B cell (primary cell): ENCODE data around the gene GOLGB1. TPM values are rescaled to one million over a fixed set of nuclear protein-coding genes. Genes with fewer than 3 reads are reported as not detected.
"Not testable (repeated sequence)": the region's sequence is repeated elsewhere in the genome, so short reads cannot be mapped to it uniquely, and the experiment has no call there.

Source experiments
- ATAC-seq: fragments of 200-7000 bp; cut with Tn5 transposase; one replicate; pipeline ENCODE4 v1.10.0; 2021; ENCODE audit warnings: low read depth, mild to moderate bottlenecking, moderate number of reproducible peaks, moderate library complexity
- CTCF ChIA-PET: fragments of 350-600 bp; sonication (Branson Sonifier 250); formaldehyde crosslinking; loops from one replicate; lab custom pipeline; 2021; ENCODE audit warnings: antibody characterized with exemption, inconsistent platforms; lab: Charles Lee
- POLR2A ChIA-PET: fragments of 350-600 bp; sonication (Branson Sonifier 250); formaldehyde crosslinking; loops from one replicate; lab custom pipeline; 2021; ENCODE audit warnings: antibody characterized with exemption; lab: Charles Lee
- DNase-seq: peaks from one replicate; pipeline ENCODE4 v3.0.0; 2013
- H2AFZ ChIP-seq: 2 replicates; pipeline ENCODE4 v1.6.1; 2012; ENCODE audit warnings: mild to moderate bottlenecking, low read depth, low read length; ENCODE audit not compliant: insufficient read depth, poor library complexity, severe bottlenecking
- H3K27ac ChIP-seq, 2 donors: 1 replicate in 1 of 2; 2 replicates in 1 of 2; pipeline ENCODE4 v1.5.1; 2012 to 2013; ENCODE audit warnings: low read length in 2 of 2, mild to moderate bottlenecking in 2 of 2, moderate library complexity in 1 of 2
- H3K27me3 ChIP-seq, 4 experiments: fragments of 200-600 bp in 1 of 4; sonication (generic) in 1 of 4; replicated peaks in 1 of 4; 1 replicate in 2 of 4; 2 replicates in 2 of 4; pipeline versions ENCODE4 v1.6.1 to v1.7.0; 2013 to 2016; ENCODE audit warnings: low read length in 3 of 4, mild to moderate bottlenecking in 2 of 4, mixed read lengths in 1 of 4, moderate library complexity in 1 of 4; ENCODE audit not compliant: insufficient read depth in 4 of 4, control insufficient read depth in 3 of 4; ENCODE audit errors: control extremely low read depth in 1 of 4
- H3K36me3 ChIP-seq, 2 experiments: replicated peaks in 1 of 2; 1 replicate in 1 of 2; 2 replicates in 1 of 2; pipeline versions ENCODE4 v1.6.1 to v1.7.1; 2013; ENCODE audit warnings: low read length in 1 of 2; ENCODE audit not compliant: insufficient read depth in 2 of 2, control insufficient read depth in 1 of 2; ENCODE audit errors: control extremely low read depth in 1 of 2, extremely low read depth in 1 of 2
- H3K4me1 ChIP-seq, 2 donors: fragments of 200-600 bp in 1 of 2; sonication (generic) in 1 of 2; 1 replicate in 1 of 2; 2 replicates in 1 of 2; pipeline versions ENCODE4 v1.5.1 to v1.6.1; 2013 to 2017; ENCODE audit warnings: low read length in 2 of 2; ENCODE audit not compliant: control insufficient read depth in 2 of 2, insufficient read depth in 2 of 2
- H3K4me2 ChIP-seq: replicated peaks from 2 replicates; pipeline ENCODE3; 2012; ENCODE audit warnings: mild to moderate bottlenecking, low read depth, low read length; ENCODE audit not compliant: poor library complexity, severe bottlenecking
- H3K4me3 ChIP-seq, 5 experiments: fragments of 200-600 bp in 1 of 5; sonication (generic) in 1 of 5; 1 replicate in 3 of 5; 2 replicates in 2 of 5; pipeline versions ENCODE4 v1.5.1 to v1.7.0; 2011 to 2016; ENCODE audit warnings: low read length in 4 of 5, mild to moderate bottlenecking in 4 of 5, low read depth in 2 of 5, control low read depth in 1 of 5, moderate library complexity in 1 of 5; ENCODE audit not compliant: insufficient read depth in 1 of 5; ENCODE audit errors: control extremely low read depth in 1 of 5, extremely low read depth in 1 of 5
- H3K79me2 ChIP-seq: fragments of 200-600 bp; sonication (generic); one replicate; pipeline ENCODE4 v1.6.0; 2016; ENCODE audit warnings: low read length; ENCODE audit not compliant: control insufficient read depth, insufficient read depth
- H3K9ac ChIP-seq: fragments of 200-600 bp; sonication (generic); 2 replicates; pipeline ENCODE4 v1.6.1; 2017; ENCODE audit warnings: mild to moderate bottlenecking, low read length, moderate library complexity
- H3K9me3 ChIP-seq, 3 donors: one replicate each; pipeline versions ENCODE4 v1.6.1 to v1.7.1; 2013; ENCODE audit warnings: low read length in 2 of 3; ENCODE audit not compliant: control insufficient read depth in 2 of 3, insufficient read depth in 1 of 3; ENCODE audit errors: control extremely low read depth in 1 of 3
- H4K20me1 ChIP-seq: 2 replicates; pipeline ENCODE4 v1.6.0; 2012; ENCODE audit warnings: mild to moderate bottlenecking, low read length; ENCODE audit not compliant: insufficient read depth, control insufficient read depth, poor library complexity, severe bottlenecking
- H3K27ac Mint-ChIP-seq: one replicate; pipeline ENCODE4 v1.8.0; 2021; ENCODE audit warnings: mixed read lengths
- H3K27me3 Mint-ChIP-seq: one replicate; pipeline ENCODE4 v1.8.0; 2021; ENCODE audit warnings: mixed read lengths
- H3K4me1 Mint-ChIP-seq: one replicate; pipeline ENCODE4 v1.8.0; 2021; ENCODE audit warnings: mixed read lengths
- H3K4me3 Mint-ChIP-seq: one replicate; pipeline ENCODE4 v1.8.0; 2021; ENCODE audit warnings: mixed read lengths
- H3K9me3 Mint-ChIP-seq: one replicate; pipeline ENCODE4 v1.8.0; 2022; ENCODE audit warnings: mixed read lengths; ENCODE audit not compliant: insufficient read depth
- EZH2 ChIP-seq: IDR thresholded peaks from 2 replicates; pipeline ENCODE4 v1.6.1; 2012; ENCODE audit warnings: borderline replicate concordance, low read depth, mild to moderate bottlenecking, moderate library complexity, low read length; ENCODE audit not compliant: insufficient read depth, poor library complexity, severe bottlenecking
- WGBS: methylation state at CpG from one replicate; pipeline ENCODE4 v1.1.5; 2013; ENCODE audit warnings: missing lambda C conversion rate; ENCODE audit not compliant: insufficient coverage; 5-methylcytosine and 5-hydroxymethylcytosine counted together
- intact Hi-C: fragments of 100-400 bp; cut with micrococcal nuclease; formaldehyde crosslinking; loops from one replicate; pipeline ENCODE4 v1.10.0; 2022
- polyA plus RNA-seq: library from polyadenylated mRNA; depleted of rRNA; stranded (reverse); fragments of >200 nt; gene quantifications from 2 replicates; pipeline ENCODE4 v1.2.3, GENCODE V29; 2012
- total RNA-seq, 2 donors: library from RNA; stranded (reverse); fragments of 120-200 nt in 1 of 2; gene quantifications; 1 replicate in 1 of 2; 2 replicates in 1 of 2; pipeline versions ENCODE4 v1.2.3 to v1.2.4, GENCODE V29; 2013 to 2022
- TF ChIP-seq, protein P1 (sequence below): fragments of 200-600 bp; IDR thresholded peaks from one replicate; pipeline ENCODE4 v1.8.0; 2022; ENCODE audit warnings: antibody characterized with exemption, mild to moderate bottlenecking

GOLGB1 gene
- total and polyA plus RNA-seq, 2 donors (not counting 1 experiment from before 2014, with no cell fraction given): 6.2 to 58.7 TPM

DNA sequence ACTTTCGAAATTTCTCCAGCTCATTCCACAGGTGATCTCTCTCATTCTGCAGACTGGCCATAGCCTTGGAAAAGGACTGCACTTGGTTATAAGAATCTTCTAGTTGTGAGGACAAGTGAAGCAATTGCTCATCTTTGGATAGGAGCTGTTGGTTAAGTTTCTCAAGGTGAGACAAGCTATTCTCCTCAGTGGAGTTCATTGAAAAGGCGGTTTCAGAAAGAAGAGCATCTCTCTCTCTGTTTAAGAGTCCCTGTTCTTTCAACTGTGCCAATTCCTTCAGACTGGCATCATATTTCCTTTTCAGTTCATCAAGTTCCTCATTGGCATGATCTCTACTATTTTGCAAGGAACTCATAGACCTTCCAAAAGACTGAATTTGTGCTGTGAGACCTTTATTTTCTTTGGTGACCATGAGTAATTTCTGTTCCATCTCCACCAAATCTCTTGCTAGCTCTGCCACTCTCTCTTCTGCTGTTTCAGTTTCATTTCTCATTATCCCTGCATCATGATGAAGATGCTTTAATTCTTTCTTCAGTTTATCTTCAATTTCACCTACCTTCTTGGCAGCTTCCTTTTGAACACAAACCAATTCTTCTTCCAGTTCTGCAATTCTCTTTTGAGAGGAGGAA lies 58.6 kb downstream of the GOLGB1 start:
- peak overlapping the region in 1 of 2 donors; percentile 48 for H3K27ac ChIP-seq
- H3K27me3 ChIP-seq: no peaks in the 10 kb centered on the region
- Mint-ChIP-seq H3K4me1 (peaks cover 11% of the 10 kb centered on the region), H3K27ac (peak overlapping the region; percentile 61), H3K4me3 (no peak overlapping the region), H3K9me3 (no peaks in the 10 kb centered on the region), H3K27me3 (no peaks in the 10 kb centered on the region)
- no peaks in the 10 kb centered on the region for H3K9me3 ChIP-seq
- no peak overlapping the region for H3K4me2 ChIP-seq
- H3K79me2 ChIP-seq: no peaks in the 10 kb centered on the region
- intact Hi-C loops: no loop called here
- POLR2A ChIA-PET: no interaction called here
- TF ChIP-seq, protein P1, sequence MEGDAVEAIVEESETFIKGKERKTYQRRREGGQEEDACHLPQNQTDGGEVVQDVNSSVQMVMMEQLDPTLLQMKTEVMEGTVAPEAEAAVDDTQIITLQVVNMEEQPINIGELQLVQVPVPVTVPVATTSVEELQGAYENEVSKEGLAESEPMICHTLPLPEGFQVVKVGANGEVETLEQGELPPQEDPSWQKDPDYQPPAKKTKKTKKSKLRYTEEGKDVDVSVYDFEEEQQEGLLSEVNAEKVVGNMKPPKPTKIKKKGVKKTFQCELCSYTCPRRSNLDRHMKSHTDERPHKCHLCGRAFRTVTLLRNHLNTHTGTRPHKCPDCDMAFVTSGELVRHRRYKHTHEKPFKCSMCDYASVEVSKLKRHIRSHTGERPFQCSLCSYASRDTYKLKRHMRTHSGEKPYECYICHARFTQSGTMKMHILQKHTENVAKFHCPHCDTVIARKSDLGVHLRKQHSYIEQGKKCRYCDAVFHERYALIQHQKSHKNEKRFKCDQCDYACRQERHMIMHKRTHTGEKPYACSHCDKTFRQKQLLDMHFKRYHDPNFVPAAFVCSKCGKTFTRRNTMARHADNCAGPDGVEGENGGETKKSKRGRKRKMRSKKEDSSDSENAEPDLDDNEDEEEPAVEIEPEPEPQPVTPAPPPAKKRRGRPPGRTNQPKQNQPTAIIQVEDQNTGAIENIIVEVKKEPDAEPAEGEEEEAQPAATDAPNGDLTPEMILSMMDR: no peak
- TF ChIP-seq EZH2: no peak
- DNase-seq: peak; percentile 12
- no peak overlapping the region for H3K9ac ChIP-seq
- H2AFZ ChIP-seq: no peak overlapping the region
- H3K4me3 ChIP-seq: no peak overlapping the region
- peaks cover 13 to 21% of the 10 kb centered on the region in 2 experiments for H3K36me3 ChIP-seq
- no peak for ATAC-seq
- no peaks in the 10 kb centered on the region for H4K20me1 ChIP-seq
- CTCF ChIA-PET: interaction anchor here (1.4 kb wide), 2 partner anchors 9 to 10 kb away, joined by 4 read pairs; no protein-coding TSS in a partner anchor
- peaks cover 7 to 8% of the 10 kb centered on the region in 2 donors for H3K4me1 ChIP-seq
- no CpG with 5 or more reads among the region's 2 CpGs for WGBS

DNA sequence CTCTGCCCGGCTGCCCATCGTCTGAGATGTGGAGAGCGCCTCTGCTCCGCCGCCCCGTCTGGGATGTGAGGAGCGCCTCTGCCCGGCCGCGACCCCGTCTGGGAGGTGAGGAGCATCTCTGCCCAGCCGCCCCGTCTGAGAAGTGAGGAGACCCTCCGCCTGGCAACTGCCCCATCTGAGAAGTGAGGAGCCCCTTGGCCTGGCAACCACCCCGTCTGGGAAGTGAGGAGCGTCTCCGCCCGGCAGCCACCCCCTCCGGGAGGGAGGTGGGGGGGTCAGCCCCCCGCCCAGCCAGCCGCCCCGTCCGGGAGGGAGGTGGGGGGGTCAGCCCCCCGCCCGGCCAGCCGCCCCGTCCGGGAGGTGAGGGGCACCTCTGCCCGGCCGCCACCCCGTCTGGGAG lies 60.8 kb downstream of the GOLGB1 start:
- H4K20me1 ChIP-seq, H2AFZ ChIP-seq, H3K4me3 ChIP-seq, H3K4me1 ChIP-seq, H3K27me3 ChIP-seq, H3K27ac ChIP-seq, ATAC-seq, H3K4me2 ChIP-seq, H3K9me3 Mint-ChIP-seq, H3K9me3 ChIP-seq, H3K79me2 ChIP-seq, H3K4me3 Mint-ChIP-seq, DNase-seq, H3K9ac ChIP-seq, POLR2A ChIA-PET, intact Hi-C loops, CTCF ChIA-PET, H3K27ac Mint-ChIP-seq, H3K27me3 Mint-ChIP-seq: not testable (repeated sequence)
- WGBS: 100% methylated on average over 16 of the region's 31 CpGs
- peaks cover 6 to 21% of the 10 kb centered on the region in 2 experiments for H3K36me3 ChIP-seq
- H3K4me1 Mint-ChIP-seq: peaks cover 11% of the 10 kb centered on the region
